GM23338 (cell line): ENCODE data around the gene PITRM1. TPM values are rescaled to one million over a fixed set of nuclear protein-coding genes. Genes with fewer than 3 reads are reported as not detected.
"Not testable (repeated sequence)": the region's sequence is repeated elsewhere in the genome, so short reads cannot be mapped to it uniquely, and the experiment has no call there.

Source experiments
- ATAC-seq: fragments of 200-7000 bp; cut with Tn5 transposase; 3 replicates; pipeline ENCODE4 v1.9.1; 2020
- DNase-seq: peaks from one replicate; pipeline ENCODE4 v3.0.0-alpha.2; 2015; ENCODE audit warnings: low spot score
- H2AFZ ChIP-seq: fragments of 200-600 bp; sonication (generic); 2 replicates; pipeline ENCODE4 v1.8.0; 2016; ENCODE audit warnings: antibody characterized with exemption, mild to moderate bottlenecking, moderate library complexity
- H3F3A ChIP-seq: fragments of 200-600 bp; sonication (generic); replicated peaks from 2 replicates; pipeline ENCODE4 v1.8.0; 2017; ENCODE audit warnings: antibody characterized with exemption, mixed run types, low read depth
- H3K27ac ChIP-seq: fragments of 200-600 bp; sonication (generic); 2 replicates; pipeline ENCODE4 v1.6.1; 2016; ENCODE audit warnings: low read depth
- H3K27me3 ChIP-seq: fragments of 200-600 bp; sonication (generic); 2 replicates; pipeline ENCODE4 v1.8.0; 2016; ENCODE audit warnings: mild to moderate bottlenecking, mixed run types, moderate library complexity; ENCODE audit not compliant: insufficient read depth
- H3K36me3 ChIP-seq: fragments of 200-600 bp; sonication (generic); 2 replicates; pipeline ENCODE4 v1.8.0; 2016; ENCODE audit warnings: mild to moderate bottlenecking; ENCODE audit not compliant: insufficient read depth
- H3K4me1 ChIP-seq: fragments of 200-600 bp; sonication (generic); 2 replicates; pipeline ENCODE4 v1.8.0; 2016; ENCODE audit warnings: mild to moderate bottlenecking, moderate library complexity; ENCODE audit not compliant: insufficient read depth
- H3K4me2 ChIP-seq: fragments of 200-600 bp; sonication (generic); 2 replicates; pipeline ENCODE4 v1.7.1; 2017; ENCODE audit warnings: mixed run types
- H3K4me3 ChIP-seq: fragments of 200-600 bp; sonication (generic); 2 replicates; pipeline ENCODE4 v1.6.1; 2016; ENCODE audit warnings: mixed run types
- H3K79me2 ChIP-seq: fragments of 200-600 bp; sonication (generic); replicated peaks from 2 replicates; pipeline ENCODE4 v1.8.0; 2017; ENCODE audit warnings: mild to moderate bottlenecking; ENCODE audit not compliant: insufficient read depth
- H3K9me2 ChIP-seq: fragments of 200-600 bp; sonication (generic); 2 replicates; pipeline ENCODE4 v1.8.0; 2017; ENCODE audit not compliant: insufficient read depth
- H4K20me1 ChIP-seq: fragments of 200-600 bp; sonication (generic); replicated peaks from 2 replicates; pipeline ENCODE4 v1.8.0; 2017; ENCODE audit warnings: mild to moderate bottlenecking; ENCODE audit not compliant: insufficient read depth
- H3K27ac Mint-ChIP-seq: 2 replicates; pipeline ENCODE4 v1.8.0; 2020; ENCODE audit warnings: inconsistent platforms, mild to moderate bottlenecking, moderate library complexity, mixed read lengths
- H3K27me3 Mint-ChIP-seq: 3 replicates; pipeline ENCODE4 v1.8.0; 2022; ENCODE audit warnings: low read depth, mild to moderate bottlenecking, moderate library complexity, mixed read lengths, inconsistent platforms; ENCODE audit not compliant: insufficient read depth, poor library complexity
- H3K36me3 Mint-ChIP-seq: 3 replicates; pipeline ENCODE4 v1.8.0; 2021; ENCODE audit warnings: low read depth, mild to moderate bottlenecking, inconsistent platforms, moderate library complexity, mixed read lengths
- H3K4me1 Mint-ChIP-seq: 3 replicates; pipeline ENCODE4 v1.8.0; 2020; ENCODE audit warnings: mild to moderate bottlenecking, inconsistent platforms, mixed read lengths
- H3K4me3 Mint-ChIP-seq: 3 replicates; pipeline ENCODE4 v1.8.0; 2021; ENCODE audit warnings: moderate library complexity, mild to moderate bottlenecking, inconsistent platforms, mixed read lengths
- H3K9me3 Mint-ChIP-seq: 3 replicates; pipeline ENCODE4 v1.8.0; 2020; ENCODE audit warnings: moderate library complexity, mild to moderate bottlenecking, inconsistent platforms, mixed read lengths
- CREB1 ChIP-seq: fragments of 250-450 bp; sonication (Bioruptor Pico); IDR thresholded peaks from 2 replicates; pipeline ENCODE4 v1.5.0; 2020; ENCODE audit warnings: low read depth, mild to moderate bottlenecking, moderate library complexity
- CTCF ChIP-seq, 2 experiments: fragments of 200-600 bp in 1 of 2; sonication (generic) in 1 of 2; conservative IDR thresholded peaks; 2 replicates each; pipeline versions ENCODE4 v1.5.1 to v1.6.1; 2016 to 2017; ENCODE audit warnings: antibody characterized with exemption in 2 of 2, low read depth in 2 of 2, mild to moderate bottlenecking in 2 of 2, moderate library complexity in 1 of 2
- ETS1 ChIP-seq: IDR thresholded peaks from 2 replicates; pipeline ENCODE4 v1.6.1; 2016; ENCODE audit warnings: antibody characterized with exemption
- EZH2 ChIP-seq: fragments of 200-600 bp; sonication (generic); IDR thresholded peaks from one replicate; pipeline ENCODE4 v1.8.0; 2017; ENCODE audit warnings: antibody characterized with exemption, mild to moderate bottlenecking, low read depth; ENCODE audit not compliant: unreplicated experiment
- EZH2phosphoT487 ChIP-seq: fragments of 200-600 bp; sonication (generic); IDR thresholded peaks from one replicate; pipeline ENCODE4 v1.8.1; 2018; ENCODE audit warnings: antibody characterized with exemption; ENCODE audit not compliant: unreplicated experiment
- JUNB ChIP-seq: IDR thresholded peaks from one replicate; pipeline ENCODE4 v1.6.1; 2016; ENCODE audit warnings: antibody characterized with exemption; ENCODE audit not compliant: unreplicated experiment
- NANOG ChIP-seq: IDR thresholded peaks from 2 replicates; pipeline ENCODE4 v1.6.1; 2016; ENCODE audit warnings: antibody characterized with exemption, borderline replicate concordance
- POLR2AphosphoS5 ChIP-seq: IDR thresholded peaks from 2 replicates; pipeline ENCODE4 v1.6.1; 2016; ENCODE audit warnings: antibody characterized with exemption, low read depth
- REST ChIP-seq: IDR thresholded peaks from one replicate; pipeline ENCODE4 v1.6.1; 2018; ENCODE audit warnings: antibody characterized with exemption; ENCODE audit not compliant: unreplicated experiment
- STAT1 ChIP-seq: IDR thresholded peaks from one replicate; pipeline ENCODE4 v1.6.1; 2016; ENCODE audit warnings: antibody characterized with exemption; ENCODE audit not compliant: unreplicated experiment
- ZNF114 ChIP-seq: fragments of 250-450 bp; sonication (Bioruptor Pico); IDR thresholded peaks from 2 replicates; pipeline ENCODE4 v1.5.0; 2020; ENCODE audit warnings: mild to moderate bottlenecking, moderate library complexity
- ZNF331 ChIP-seq: fragments of 250-450 bp; sonication (Bioruptor Pico); IDR thresholded peaks from 2 replicates; pipeline ENCODE4 v1.5.0; 2020; ENCODE audit warnings: low read depth, mild to moderate bottlenecking, moderate library complexity
- polyA plus RNA-seq: library from polyadenylated mRNA; unstranded; fragments of >200 nt; fragmentation: Nextera tagmentation; extraction: Ambion mirVana; gene quantifications from 2 replicates; pipeline ENCODE4 v1.2.1, GENCODE V29; 2016
- total RNA-seq: library from RNA; depleted of rRNA; stranded (reverse); fragments of >200 nt; shearing (Covaris generic); gene quantifications from 2 replicates; pipeline ENCODE4 v1.2.3, GENCODE V29; 2014

The PITRM1 gene
- total and polyA plus RNA-seq, 2 experiments from 2014 or later: 29.0 to 33.0 TPM

GRCh38 chr10:3220853-3221252, 48.3 kb upstream of the PITRM1 start:
- no peaks in the 10 kb centered on the region for H3K4me1 ChIP-seq
- DNase-seq (no peak), ATAC-seq (no peak)
- Mint-ChIP-seq H3K4me3 (no peak overlapping the region), H3K4me1 (no peaks in the 10 kb centered on the region), H3K27me3 (no peaks in the 10 kb centered on the region), H3K9me3 (peaks cover 8% of the 10 kb centered on the region), H3K27ac (no peak overlapping the region), H3K36me3 (no peaks in the 10 kb centered on the region; the same call in 2 of the 3 replicates)
- H3K79me2 ChIP-seq: no peaks in the 10 kb centered on the region
- H3K36me3 ChIP-seq: no peaks in the 10 kb centered on the region
- H3K27ac ChIP-seq: no peak overlapping the region
- H3K9me2 ChIP-seq: peaks cover 9% of the 10 kb centered on the region; the same call in 1 of the 2 replicates
- no peaks in the 10 kb centered on the region for H3F3A ChIP-seq
- H3K27me3 ChIP-seq: no peaks in the 10 kb centered on the region
- H3K4me2 ChIP-seq: no peak overlapping the region
- H2AFZ ChIP-seq: no peak overlapping the region
- no peaks in the 10 kb centered on the region for H4K20me1 ChIP-seq
- no peak overlapping the region for H3K4me3 ChIP-seq
- TF ChIP-seq EZH2phosphoT487 (no peak), ZNF331 (no peak), EZH2 (no peak), CREB1 (CRISPR knock-in tag) (no peak), ZNF114 (CRISPR knock-in tag) (no peak), ETS1 (no peak), POLR2AphosphoS5 (no peak), NANOG (no peak), STAT1 (no peak), JUNB (no peak), CTCF (conservative IDR thresholded peaks at IDR 0.05; ENCODE audit: low read depth in 2 of 2) (no peak), REST (no peak)

GRCh38 chr10:3219021-3219628, 46.5 kb upstream of the PITRM1 start:
- H3K4me3 ChIP-seq, H3K36me3 Mint-ChIP-seq, H3K27me3 Mint-ChIP-seq, H3K27ac ChIP-seq, H3K79me2 ChIP-seq, ATAC-seq, H3K4me1 ChIP-seq, H3K9me3 Mint-ChIP-seq, H3K27me3 ChIP-seq, H3K27ac Mint-ChIP-seq, H3K36me3 ChIP-seq, DNase-seq, H3F3A ChIP-seq, H2AFZ ChIP-seq, H3K4me2 ChIP-seq, H3K4me1 Mint-ChIP-seq, H4K20me1 ChIP-seq, H3K4me3 Mint-ChIP-seq, H3K9me2 ChIP-seq: not testable (repeated sequence)
